PC-3 (cell line): ENCODE results near the gene UGGT2. TPM values are rescaled to one million over a fixed set of nuclear protein-coding genes. Genes with fewer than 3 reads are reported as not detected.

Source experiments
- ATAC-seq: fragments of 200-7000 bp; cut with Tn5 transposase; 2 replicates; pipeline ENCODE4 v1.9.1; 2020; ENCODE audit warnings: mild to moderate bottlenecking, moderate library complexity
- BruUV-seq: library from RNA; stranded (reverse); fragments of 400-500 nt; replicated peaks from 2 replicates; lab custom pipeline; 2021; lab: Mats Ljungman, UMichigan
- CTCF ChIA-PET: fragments of 300-600 bp; sonication (Branson Sonifier 250); formaldehyde crosslinking; loops from one replicate; lab custom pipeline; 2022; ENCODE audit warnings: antibody characterized with exemption; lab: Charles Lee
- POLR2A ChIA-PET: fragments of 300-600 bp; sonication (Branson Sonifier 250); formaldehyde crosslinking; loops from one replicate; lab custom pipeline; 2022; ENCODE audit warnings: antibody characterized with exemption; ENCODE audit not compliant: unreplicated experiment; lab: Charles Lee
- DNase-seq: peaks from one replicate; pipeline ENCODE4 v3.0.0-alpha.2; 2015
- H2AFZ ChIP-seq: fragments of 300-600 bp; sonication (generic); 2 replicates; pipeline ENCODE4 v1.6.0; 2016; ENCODE audit warnings: antibody characterized with exemption, low read length
- H3F3A ChIP-seq: fragments of 300-600 bp; sonication (generic); one replicate; pipeline ENCODE4 v1.6.0; 2017; ENCODE audit warnings: antibody characterized with exemption, low read length, control low read depth, mild to moderate bottlenecking; ENCODE audit not compliant: unreplicated experiment
- H3K27ac ChIP-seq: fragments of 300-600 bp; sonication (generic); 2 replicates; pipeline ENCODE4 v1.5.1; 2016; ENCODE audit warnings: mild to moderate bottlenecking, low read length
- H3K27me3 ChIP-seq: fragments of 300-600 bp; sonication (generic); 2 replicates; pipeline ENCODE4 v1.6.1; 2016; ENCODE audit warnings: low read length, mixed read lengths
- H3K36me3 ChIP-seq: fragments of 300-600 bp; sonication (generic); 2 replicates; pipeline ENCODE4 v1.6.1; 2016; ENCODE audit warnings: low read depth, mixed run types, low read length, mixed read lengths
- H3K4me1 ChIP-seq: fragments of 300-600 bp; sonication (generic); 2 replicates; pipeline ENCODE4 v1.5.1; 2016; ENCODE audit warnings: low read length; ENCODE audit not compliant: insufficient read depth
- H3K4me2 ChIP-seq: fragments of 300-600 bp; sonication (generic); 2 replicates; pipeline ENCODE4 v1.6.0; 2016; ENCODE audit warnings: low read length
- H3K4me3 ChIP-seq: fragments of 300-600 bp; sonication (generic); 2 replicates; pipeline ENCODE4 v1.5.1; 2016; ENCODE audit warnings: mild to moderate bottlenecking, low read length, mixed read lengths
- H3K79me2 ChIP-seq: fragments of 300-600 bp; sonication (generic); 2 replicates; pipeline ENCODE4 v1.6.1; 2017; ENCODE audit warnings: low read length, mixed read lengths
- H3K9ac ChIP-seq: fragments of 300-600 bp; sonication (generic); 2 replicates; pipeline ENCODE4 v1.6.0; 2016; ENCODE audit warnings: mild to moderate bottlenecking, low read length
- H3K9me2 ChIP-seq: fragments of 300-600 bp; sonication (generic); replicated peaks from 2 replicates; pipeline ENCODE4 v1.6.1; 2016; ENCODE audit warnings: mixed run types, low read length, mixed read lengths
- H3K9me3 ChIP-seq: fragments of 300-600 bp; sonication (generic); 2 replicates; pipeline ENCODE4 v1.6.1; 2016; ENCODE audit warnings: low read length, mixed read lengths
- H4K20me1 ChIP-seq: fragments of 300-600 bp; sonication (generic); 2 replicates; pipeline ENCODE4 v1.6.1; 2016; ENCODE audit warnings: low read length, mixed read lengths
- EZH2 ChIP-seq: fragments of 300-600 bp; sonication (generic); IDR thresholded peaks from one replicate; pipeline ENCODE4 v1.6.1; 2017; ENCODE audit warnings: antibody characterized with exemption, mild to moderate bottlenecking, low read length; ENCODE audit not compliant: unreplicated experiment
- EZH2phosphoT487 ChIP-seq: fragments of 300-600 bp; sonication (generic); IDR thresholded peaks from 2 replicates; pipeline ENCODE4 v1.6.1; 2018; ENCODE audit warnings: mild to moderate bottlenecking, antibody characterized with exemption, low read length, borderline replicate concordance
- intact Hi-C: fragments of 100-400 bp; cut with micrococcal nuclease; formaldehyde crosslinking; loops from 2 replicates; pipeline ENCODE4 v1.9.0; 2023
- total RNA-seq: library from RNA; depleted of rRNA; stranded (reverse); fragments of >200 nt; gene quantifications from 2 replicates; pipeline ENCODE4 v1.2.3, GENCODE V29; 2014
- TF ChIP-seq, protein P1 (sequence below): fragments of 300-600 bp; sonication (generic); conservative IDR thresholded peaks from 2 replicates; pipeline ENCODE4 v1.5.1; 2017; ENCODE audit warnings: antibody characterized with exemption, low read depth, mild to moderate bottlenecking, low read length

The UGGT2 gene
- total RNA-seq, 1 experiment from 2014 or later = 24.3 TPM

DNA sequence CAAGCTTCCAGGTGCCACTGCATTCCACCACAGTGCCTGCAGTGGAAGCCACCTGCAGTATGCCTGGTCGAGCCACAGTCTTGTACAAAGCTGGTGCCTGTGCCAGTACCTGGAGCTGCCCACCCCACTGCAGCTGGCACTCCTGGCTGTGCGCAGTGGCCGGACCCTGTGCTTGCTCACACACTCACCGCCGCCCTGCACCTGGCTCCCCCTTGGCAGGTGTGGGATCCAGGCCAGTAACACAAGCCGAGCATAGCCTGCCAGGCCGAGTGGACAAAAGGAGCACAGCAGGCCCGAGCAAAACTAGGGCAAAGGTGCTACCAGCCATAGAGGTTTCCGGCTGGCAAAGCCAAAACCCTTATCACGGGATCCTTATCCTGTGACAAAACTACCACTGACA lies 18.5 kb downstream of the UGGT2 start:
- CTCF ChIA-PET = no interaction called here
- ATAC-seq (no peak), DNase-seq (no peak)
- Histone ChIP-seq H3K36me3 (no peaks in the 10 kb centered on the region; the same call in 1 of the 2 replicates), H3K27me3 (no peaks in the 10 kb centered on the region), H3K9me2 (no peaks in the 10 kb centered on the region), H3K27ac (no peak overlapping the region), H3K9me3 (no peaks in the 10 kb centered on the region), H3K79me2 (peaks cover 69% of the 10 kb centered on the region), H3K4me1 (peaks cover 27% of the 10 kb centered on the region), H3K4me3 (no peak overlapping the region), H3K4me2 (no peak overlapping the region), H3F3A (no peaks in the 10 kb centered on the region), H2AFZ (no peak overlapping the region), H3K9ac (no peak overlapping the region), H4K20me1 (no peaks in the 10 kb centered on the region)
- POLR2A ChIA-PET = no interaction called here
- intact Hi-C loops = no loop called here
- no peak for TF ChIP-seq EZH2phosphoT487
- TF ChIP-seq, protein P1, sequence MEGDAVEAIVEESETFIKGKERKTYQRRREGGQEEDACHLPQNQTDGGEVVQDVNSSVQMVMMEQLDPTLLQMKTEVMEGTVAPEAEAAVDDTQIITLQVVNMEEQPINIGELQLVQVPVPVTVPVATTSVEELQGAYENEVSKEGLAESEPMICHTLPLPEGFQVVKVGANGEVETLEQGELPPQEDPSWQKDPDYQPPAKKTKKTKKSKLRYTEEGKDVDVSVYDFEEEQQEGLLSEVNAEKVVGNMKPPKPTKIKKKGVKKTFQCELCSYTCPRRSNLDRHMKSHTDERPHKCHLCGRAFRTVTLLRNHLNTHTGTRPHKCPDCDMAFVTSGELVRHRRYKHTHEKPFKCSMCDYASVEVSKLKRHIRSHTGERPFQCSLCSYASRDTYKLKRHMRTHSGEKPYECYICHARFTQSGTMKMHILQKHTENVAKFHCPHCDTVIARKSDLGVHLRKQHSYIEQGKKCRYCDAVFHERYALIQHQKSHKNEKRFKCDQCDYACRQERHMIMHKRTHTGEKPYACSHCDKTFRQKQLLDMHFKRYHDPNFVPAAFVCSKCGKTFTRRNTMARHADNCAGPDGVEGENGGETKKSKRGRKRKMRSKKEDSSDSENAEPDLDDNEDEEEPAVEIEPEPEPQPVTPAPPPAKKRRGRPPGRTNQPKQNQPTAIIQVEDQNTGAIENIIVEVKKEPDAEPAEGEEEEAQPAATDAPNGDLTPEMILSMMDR = no peak
- no peak for TF ChIP-seq EZH2
- no TSS peak for BruUV-seq

DNA sequence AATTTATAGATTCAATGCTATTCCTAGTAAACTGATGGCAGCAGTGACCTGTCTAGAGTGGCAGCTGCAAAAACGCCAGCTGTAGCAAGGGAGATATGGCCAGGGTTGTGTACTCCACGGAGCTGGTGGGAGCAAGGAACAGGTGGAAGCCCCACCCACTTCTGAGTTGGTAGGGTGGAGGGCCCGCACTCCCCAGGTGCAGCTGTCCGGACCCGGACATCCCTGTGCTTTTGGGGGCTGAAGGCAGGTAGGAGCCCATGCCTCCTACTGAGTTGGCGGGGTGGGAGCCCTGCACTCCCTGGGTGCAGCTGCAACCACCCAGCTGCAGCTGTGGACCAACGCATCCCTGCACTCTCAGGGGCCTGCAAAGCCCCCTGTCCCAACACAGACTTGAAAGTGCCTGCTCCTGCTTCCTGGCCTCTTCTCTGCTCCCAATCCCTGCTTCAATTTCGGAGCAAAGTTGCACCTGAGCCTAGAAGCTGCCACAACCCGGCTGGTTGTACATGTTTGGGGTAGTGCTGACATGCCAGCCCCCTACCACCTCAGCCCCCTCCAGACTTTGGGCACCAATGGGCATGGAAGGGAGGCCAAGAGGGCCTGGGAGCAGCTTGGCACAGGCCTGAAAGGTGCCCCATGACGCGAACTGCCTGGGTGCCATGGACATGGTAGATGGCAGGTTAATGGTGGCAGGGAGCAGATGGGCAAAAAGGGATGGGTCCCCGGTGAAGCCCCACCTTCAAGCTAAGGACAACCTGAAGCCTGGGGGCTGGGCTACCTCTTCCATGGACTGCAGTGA lies 19.8 kb downstream of the UGGT2 start:
- no peaks in the 10 kb centered on the region for H3K9me3 ChIP-seq
- POLR2A ChIA-PET = no interaction called here
- H3K9ac ChIP-seq = no peak overlapping the region
- H3K36me3 ChIP-seq = no peaks in the 10 kb centered on the region; the same call in 1 of the 2 replicates
- no peaks in the 10 kb centered on the region for H3K9me2 ChIP-seq
- no peak overlapping the region for H3K4me2 ChIP-seq
- intact Hi-C loops = no loop called here
- no peaks in the 10 kb centered on the region for H4K20me1 ChIP-seq
- TF ChIP-seq EZH2 (no peak), EZH2phosphoT487 (no peak)
- TF ChIP-seq, protein P1 = no peak
- peaks cover 27% of the 10 kb centered on the region for H3K4me1 ChIP-seq
- DNase-seq (no peak), ATAC-seq (no peak)
- no peak overlapping the region for H2AFZ ChIP-seq
- H3K27ac ChIP-seq = no peak overlapping the region
- no peak overlapping the region for H3K4me3 ChIP-seq
- no peaks in the 10 kb centered on the region for H3K27me3 ChIP-seq
- peaks cover 56% of the 10 kb centered on the region for H3K79me2 ChIP-seq
- no peaks in the 10 kb centered on the region for H3F3A ChIP-seq
- no TSS peak for BruUV-seq
- CTCF ChIA-PET = no interaction called here

DNA sequence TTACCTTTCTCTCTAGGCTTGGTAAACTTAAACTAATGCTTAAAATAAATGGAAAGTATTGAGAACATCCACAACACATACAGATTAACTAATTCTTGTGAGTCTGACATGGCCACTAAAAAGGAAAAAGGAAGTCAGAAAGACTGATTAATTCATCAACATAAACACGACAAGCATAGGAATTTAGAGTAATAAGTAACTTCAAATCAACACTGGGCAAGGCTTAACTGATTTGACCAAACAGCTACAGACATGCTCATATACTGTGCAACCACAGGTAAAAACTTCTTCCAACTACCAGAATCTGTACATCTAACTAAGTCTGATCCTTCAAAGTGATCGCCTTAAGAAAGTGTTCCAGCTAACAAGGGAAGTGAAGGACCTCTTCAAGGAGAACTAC lies 20.5 kb downstream of the UGGT2 start:
- no peaks in the 10 kb centered on the region for H4K20me1 ChIP-seq
- H3K9ac ChIP-seq = no peak overlapping the region
- H3K4me2 ChIP-seq = no peak overlapping the region
- BruUV-seq = no TSS peak
- ATAC-seq (no peak), DNase-seq (no peak)
- H2AFZ ChIP-seq = no peak overlapping the region
- H3K27me3 ChIP-seq = no peaks in the 10 kb centered on the region
- TF ChIP-seq, protein P1 = no peak
- no peak for TF ChIP-seq EZH2
- TF ChIP-seq EZH2phosphoT487 = no peak
- H3K4me3 ChIP-seq = no peak overlapping the region
- peaks cover 24% of the 10 kb centered on the region for H3K4me1 ChIP-seq
- H3F3A ChIP-seq = no peaks in the 10 kb centered on the region
- no peak overlapping the region for H3K27ac ChIP-seq
- peaks cover 49% of the 10 kb centered on the region for H3K79me2 ChIP-seq
- ChIA-PET CTCF (no interaction called here), POLR2A (no interaction called here)
- intact Hi-C loops = no loop called here
- H3K9me3 ChIP-seq = no peaks in the 10 kb centered on the region
- no peaks in the 10 kb centered on the region; the same call in 1 of the 2 replicates for H3K36me3 ChIP-seq
- H3K9me2 ChIP-seq = no peaks in the 10 kb centered on the region
